Cardiac muscle cell (in vitro differentiated cells and primary cell): ENCODE measurements around the gene C8A. TPM values are rescaled to one million over a fixed set of nuclear protein-coding genes. Genes with fewer than 3 reads are reported as not detected.
A peak's percentile ranks its signal among the peaks of the same experiment; 100 is the strongest.

ENCODE experiments used
- DNase-seq, 2 donors: peaks; one replicate each; pipeline versions ENCODE4 v3.0.0 to v3.0.0-alpha.2; 2010 to 2017; ENCODE audit warnings: low read depth in 1 of 2, low spot score in 1 of 2
- H3K27ac ChIP-seq: fragments of 200-600 bp; sonication (generic); 2 replicates; pipeline ENCODE4 v1.5.1; 2016
- H3K27me3 ChIP-seq: fragments of 200-600 bp; sonication (generic); 2 replicates; pipeline ENCODE4 v1.6.0; 2016; ENCODE audit warnings: control low read depth
- H3K36me3 ChIP-seq: fragments of 200-600 bp; sonication (generic); 2 replicates; pipeline ENCODE4 v1.5.1; 2016; ENCODE audit warnings: control low read depth
- H3K4me1 ChIP-seq: fragments of 200-600 bp; sonication (generic); 2 replicates; pipeline ENCODE4 v1.8.1; 2017; ENCODE audit warnings: low read depth, mild to moderate bottlenecking, mixed run types
- H3K4me3 ChIP-seq: fragments of 200-600 bp; sonication (generic); 2 replicates; pipeline ENCODE4 v1.5.1; 2016; ENCODE audit warnings: mild to moderate bottlenecking
- H3K9me3 ChIP-seq: fragments of 200-600 bp; sonication (generic); 2 replicates; pipeline ENCODE4 v1.5.1; 2017; ENCODE audit warnings: low read depth, mild to moderate bottlenecking, control low read depth
- polyA plus RNA-seq: library from polyadenylated mRNA; unstranded; fragments of >200 nt; fragmentation: Nextera tagmentation; extraction: Ambion mirVana; gene quantifications from 2 replicates; pipeline ENCODE4 v1.2.1, GENCODE V29; 2016
- total RNA-seq: library from RNA; depleted of rRNA; stranded (reverse); fragments of >200 nt; gene quantifications from 2 replicates; pipeline ENCODE4 v1.2.3, GENCODE V29; 2016
- TF ChIP-seq, protein P1 (sequence below): IDR thresholded peaks from 2 replicates; pipeline ENCODE4 v1.5.1; 2012; ENCODE audit warnings: low read depth, mild to moderate bottlenecking, low read length

The C8A gene
- total and polyA plus RNA-seq, 2 experiments from 2014 or later, result not detected

DNA sequence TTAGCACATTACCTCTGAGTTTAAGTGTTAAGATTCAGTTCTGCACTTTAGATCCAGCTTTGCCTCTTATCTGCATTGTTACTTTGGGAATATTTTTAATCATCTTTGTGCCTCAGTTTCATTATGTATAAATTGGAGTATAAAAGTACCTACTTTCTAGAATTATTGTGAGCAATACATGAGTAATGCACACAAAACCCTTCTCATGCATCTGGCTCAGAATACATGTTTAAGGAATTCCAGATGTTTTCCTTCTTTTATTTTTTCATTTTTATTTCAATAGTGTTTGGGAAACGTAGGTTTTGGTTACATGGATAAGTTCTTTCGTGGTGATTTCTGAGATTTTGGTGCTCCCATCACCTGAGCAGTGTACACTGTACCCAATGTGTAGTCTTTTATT, 14.2 kb downstream of the C8A start:
- no peak for DNase-seq
- TF ChIP-seq, protein P1, sequence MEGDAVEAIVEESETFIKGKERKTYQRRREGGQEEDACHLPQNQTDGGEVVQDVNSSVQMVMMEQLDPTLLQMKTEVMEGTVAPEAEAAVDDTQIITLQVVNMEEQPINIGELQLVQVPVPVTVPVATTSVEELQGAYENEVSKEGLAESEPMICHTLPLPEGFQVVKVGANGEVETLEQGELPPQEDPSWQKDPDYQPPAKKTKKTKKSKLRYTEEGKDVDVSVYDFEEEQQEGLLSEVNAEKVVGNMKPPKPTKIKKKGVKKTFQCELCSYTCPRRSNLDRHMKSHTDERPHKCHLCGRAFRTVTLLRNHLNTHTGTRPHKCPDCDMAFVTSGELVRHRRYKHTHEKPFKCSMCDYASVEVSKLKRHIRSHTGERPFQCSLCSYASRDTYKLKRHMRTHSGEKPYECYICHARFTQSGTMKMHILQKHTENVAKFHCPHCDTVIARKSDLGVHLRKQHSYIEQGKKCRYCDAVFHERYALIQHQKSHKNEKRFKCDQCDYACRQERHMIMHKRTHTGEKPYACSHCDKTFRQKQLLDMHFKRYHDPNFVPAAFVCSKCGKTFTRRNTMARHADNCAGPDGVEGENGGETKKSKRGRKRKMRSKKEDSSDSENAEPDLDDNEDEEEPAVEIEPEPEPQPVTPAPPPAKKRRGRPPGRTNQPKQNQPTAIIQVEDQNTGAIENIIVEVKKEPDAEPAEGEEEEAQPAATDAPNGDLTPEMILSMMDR, result no peak
- H3K9me3 ChIP-seq, result no peaks in the 10 kb centered on the region
- no peaks in the 10 kb centered on the region for H3K36me3 ChIP-seq
- no peaks in the 10 kb centered on the region for H3K4me1 ChIP-seq
- H3K4me3 ChIP-seq, result no peak overlapping the region
- H3K27ac ChIP-seq, result no peak overlapping the region
- no peaks in the 10 kb centered on the region for H3K27me3 ChIP-seq

DNA sequence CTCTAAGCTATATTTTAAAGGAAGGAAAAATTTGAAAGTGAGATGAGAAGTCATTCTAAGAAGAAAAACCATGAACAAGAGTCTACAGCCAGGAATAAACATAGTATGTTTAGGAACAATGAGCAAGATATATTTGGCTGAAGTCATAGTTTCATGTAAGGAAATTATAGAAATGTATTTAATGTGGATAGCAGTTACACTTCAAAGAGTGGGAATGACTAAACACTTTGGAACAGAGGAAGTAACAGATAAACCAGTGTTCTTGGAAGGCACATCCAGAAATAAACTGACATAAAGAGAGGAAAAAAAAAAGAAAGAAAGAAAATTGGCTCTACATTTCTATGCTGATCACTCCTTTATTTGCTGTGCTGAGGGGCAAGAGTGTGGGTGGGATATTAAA, 18.0 kb downstream of the C8A start:
- Histone ChIP-seq H3K27ac (no peak overlapping the region), H3K4me1 (no peaks in the 10 kb centered on the region), H3K9me3 (no peaks in the 10 kb centered on the region), H3K4me3 (no peak overlapping the region), H3K27me3 (no peaks in the 10 kb centered on the region), H3K36me3 (no peaks in the 10 kb centered on the region)
- peak in 1 of 2 donors; percentile 38 for DNase-seq
- TF ChIP-seq, protein P1, result no peak

DNA sequence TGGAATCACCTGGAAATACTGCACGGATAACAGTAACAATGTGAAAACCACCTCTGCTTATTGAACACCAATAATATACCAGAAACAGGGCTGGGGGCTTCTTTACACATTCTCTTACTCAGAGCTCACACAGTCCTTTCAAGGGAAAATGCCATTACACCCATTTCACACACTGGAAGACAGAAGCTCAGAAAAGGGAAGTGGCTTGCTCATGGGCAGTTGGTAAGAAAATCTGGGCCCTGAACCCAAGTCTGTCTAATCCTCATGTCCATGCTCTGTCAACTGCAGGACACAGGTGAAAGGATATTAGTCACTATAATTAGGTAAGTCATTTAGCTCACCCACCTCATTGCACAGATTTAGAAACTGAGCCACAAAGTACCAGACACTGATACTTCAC, 18.6 kb downstream of the C8A start:
- Histone ChIP-seq H3K4me1 (no peaks in the 10 kb centered on the region), H3K36me3 (no peaks in the 10 kb centered on the region), H3K27me3 (no peaks in the 10 kb centered on the region), H3K9me3 (no peaks in the 10 kb centered on the region), H3K27ac (no peak overlapping the region), H3K4me3 (no peak overlapping the region)
- TF ChIP-seq, protein P1, result no peak
- no peak for DNase-seq

DNA sequence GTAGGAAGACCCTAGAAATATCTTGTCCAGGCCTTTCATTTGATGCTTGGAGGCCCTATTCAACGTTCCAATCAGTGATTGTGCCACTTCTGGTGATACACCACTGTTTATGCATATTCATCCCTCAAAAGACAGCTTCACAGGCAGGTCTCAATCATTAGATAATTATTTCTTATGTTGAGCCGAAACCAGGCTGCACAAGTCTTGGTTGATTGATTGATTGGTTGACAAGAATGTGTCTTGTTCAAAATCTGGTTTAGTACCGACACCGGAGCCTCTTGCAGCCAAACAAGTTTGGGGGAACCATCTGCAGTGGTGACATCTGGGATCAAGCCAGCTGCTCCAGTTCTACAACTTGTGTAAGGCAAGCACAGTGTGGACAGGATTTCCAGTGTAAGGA, 20.1 kb downstream of the C8A start:
- Histone ChIP-seq H3K36me3 (no peaks in the 10 kb centered on the region), H3K4me1 (no peaks in the 10 kb centered on the region), H3K27me3 (no peaks in the 10 kb centered on the region), H3K9me3 (no peaks in the 10 kb centered on the region), H3K4me3 (no peak overlapping the region), H3K27ac (no peak overlapping the region)
- TF ChIP-seq, protein P1, result no peak
- DNase-seq, result no peak

DNA sequence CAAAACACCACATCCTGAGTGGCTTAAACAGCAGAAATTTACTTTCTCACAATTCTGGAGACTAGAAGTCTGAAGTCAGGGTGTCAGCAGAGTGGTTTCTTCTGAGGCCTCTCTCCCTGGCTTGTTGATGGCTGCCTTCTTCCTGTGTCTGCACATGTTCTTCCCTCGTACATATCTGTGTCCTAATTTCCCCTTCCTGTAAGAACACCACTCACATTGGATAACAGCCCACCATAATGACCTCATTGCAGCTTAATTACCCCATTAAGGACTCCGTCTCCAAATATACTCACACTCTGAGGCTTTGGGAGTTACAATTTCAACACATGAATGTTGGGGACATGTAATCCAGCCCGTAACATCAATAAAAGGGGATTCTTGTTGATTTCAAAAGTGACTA, 23.4 kb downstream of the C8A start:
- no peak overlapping the region for H3K4me3 ChIP-seq
- H3K27ac ChIP-seq, result no peak overlapping the region
- TF ChIP-seq, protein P1, result no peak
- no peaks in the 10 kb centered on the region for H3K36me3 ChIP-seq
- H3K4me1 ChIP-seq, result no peaks in the 10 kb centered on the region
- DNase-seq, result peak in 1 of 2 donors; percentile 49
- no peaks in the 10 kb centered on the region for H3K9me3 ChIP-seq
- no peaks in the 10 kb centered on the region for H3K27me3 ChIP-seq

DNA sequence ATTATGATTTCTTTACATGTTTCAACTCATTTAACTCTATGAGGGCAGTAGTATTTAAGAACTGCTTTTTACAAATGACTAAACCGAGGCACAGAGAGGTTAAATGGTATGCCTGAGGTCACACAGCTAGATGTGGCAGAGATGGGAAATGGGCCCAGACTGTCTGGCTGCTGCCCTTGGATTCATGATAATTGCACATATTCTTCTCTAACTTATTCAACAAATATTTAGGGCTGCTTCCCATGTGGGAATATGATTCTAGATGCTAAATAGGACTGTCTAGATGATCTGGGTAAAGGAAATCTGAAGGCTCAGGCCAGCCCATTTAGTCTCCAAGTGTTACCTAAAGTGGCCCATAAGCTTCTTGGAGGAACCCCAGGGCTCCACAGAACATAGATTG, 26.2 kb downstream of the C8A start:
- no peaks in the 10 kb centered on the region for H3K4me1 ChIP-seq
- TF ChIP-seq, protein P1, result no peak
- no peak overlapping the region for H3K27ac ChIP-seq
- H3K9me3 ChIP-seq, result no peaks in the 10 kb centered on the region
- DNase-seq, result no peak
- no peak overlapping the region for H3K4me3 ChIP-seq
- no peaks in the 10 kb centered on the region for H3K36me3 ChIP-seq
- H3K27me3 ChIP-seq, result no peaks in the 10 kb centered on the region
